ENCODE measurements around the gene OR52H1.

- TF ChIP-seq POLR2A (IDR thresholded peaks at IDR 0.05; ENCODE audit: low read depth, low read length) = no peak
- no peak for TF ChIP-seq SMC3 (IDR thresholded peaks at IDR 0.05; ENCODE audit: low read depth, low read length)
- no peak for TF ChIP-seq CTCF (conservative IDR thresholded peaks at IDR 0.05; ENCODE audit: low read depth, low read length)
- no peak for TF ChIP-seq RFX5 (IDR thresholded peaks at IDR 0.05; ENCODE audit: low read depth, low read length)
- TF ChIP-seq MXI1 (IDR thresholded peaks at IDR 0.05; ENCODE audit: borderline replicate concordance, low read depth, low read length) = no peak
- TF ChIP-seq RAD21 (IDR thresholded peaks at IDR 0.05; ENCODE audit: low read length) = no peak
These were observed 44.8 kb upstream of the OR52H1 start for GRCh38 chr11:5593146-5593545.

All from IMR-90 (cell line).